H9 (cell line): Measurements from ENCODE around the gene OSGIN1. TPM values are rescaled to one million over a fixed set of nuclear protein-coding genes. Genes with fewer than 3 reads are reported as not detected.

Source experiments
- DNase-seq: peaks from one replicate; pipeline ENCODE4 v3.0.0-alpha.2; 2017
- H2AFZ ChIP-seq: one replicate; pipeline ENCODE4 v1.6.1; 2013; ENCODE audit warnings: mild to moderate bottlenecking, low read length, control low read depth, moderate library complexity
- H2AK5ac ChIP-seq: 2 replicates; pipeline ENCODE4 v1.6.1; 2013; ENCODE audit warnings: low read length, control low read depth, mixed read lengths; ENCODE audit not compliant: insufficient read length
- H2BK120ac ChIP-seq: one replicate; pipeline ENCODE4 v1.6.1; 2013; ENCODE audit warnings: low read depth, mild to moderate bottlenecking, low read length, control low read depth, inconsistent platforms; ENCODE audit not compliant: poor library complexity, severe bottlenecking
- H2BK12ac ChIP-seq: 2 replicates; pipeline ENCODE4 v1.6.1; 2013; ENCODE audit warnings: low read length, control low read depth, mixed read lengths, low read depth; ENCODE audit not compliant: insufficient read length
- H2BK15ac ChIP-seq: 2 replicates; pipeline ENCODE4 v1.6.1; 2013; ENCODE audit warnings: low read depth, low read length, control low read depth
- H2BK20ac ChIP-seq: one replicate; pipeline ENCODE4 v1.6.1; 2013; ENCODE audit warnings: low read depth, mild to moderate bottlenecking, low read length, control low read depth, inconsistent platforms; ENCODE audit not compliant: poor library complexity, severe bottlenecking
- H2BK5ac ChIP-seq: 2 replicates; pipeline ENCODE4 v1.6.1; 2013; ENCODE audit warnings: low read length, control low read depth, mixed read lengths; ENCODE audit not compliant: insufficient read length
- H3K14ac ChIP-seq: 2 replicates; pipeline ENCODE4 v1.6.1; 2013; ENCODE audit warnings: low read length, control low read depth; ENCODE audit not compliant: insufficient read depth
- H3K18ac ChIP-seq: 2 replicates; pipeline ENCODE4 v1.6.1; 2013; ENCODE audit warnings: low read depth, mild to moderate bottlenecking, mixed read lengths, low read length, control low read depth; ENCODE audit not compliant: insufficient read length
- H3K23ac ChIP-seq: 2 replicates; pipeline ENCODE4 v1.6.1; 2013; ENCODE audit warnings: low read length, control low read depth, mixed read lengths, low read depth; ENCODE audit not compliant: insufficient read length
- H3K23me2 ChIP-seq: 2 replicates; pipeline ENCODE4 v1.6.1; 2013; ENCODE audit warnings: low read depth, mild to moderate bottlenecking, mixed read lengths, low read length, control low read depth; ENCODE audit not compliant: insufficient read length, poor library complexity, severe bottlenecking
- H3K27ac ChIP-seq: 2 replicates; pipeline ENCODE4 v1.5.1; 2013; ENCODE audit warnings: low read length, control low read depth, mixed read lengths, low read depth; ENCODE audit not compliant: insufficient read length
- H3K27me3 ChIP-seq: 2 replicates; pipeline ENCODE4 v1.6.1; 2013; ENCODE audit warnings: low read length, control low read depth, inconsistent platforms; ENCODE audit not compliant: insufficient read depth
- H3K4ac ChIP-seq: 2 replicates; pipeline ENCODE4 v1.6.1; 2013; ENCODE audit warnings: low read depth, mild to moderate bottlenecking, control low read depth, inconsistent platforms, low read length, moderate library complexity
- H3K4me1 ChIP-seq: 2 replicates; pipeline ENCODE4 v1.6.1; 2013; ENCODE audit warnings: low read length, control low read depth, inconsistent platforms; ENCODE audit not compliant: insufficient read depth
- H3K4me2 ChIP-seq: 2 replicates; pipeline ENCODE4 v1.6.1; 2013; ENCODE audit warnings: low read length, control low read depth, mixed read lengths; ENCODE audit not compliant: insufficient read length, insufficient read depth
- H3K56ac ChIP-seq: 2 replicates; pipeline ENCODE4 v1.6.1; 2013; ENCODE audit warnings: low read depth, mild to moderate bottlenecking, mixed read lengths, low read length, control low read depth; ENCODE audit not compliant: insufficient read length
- H3K79me1 ChIP-seq: 2 replicates; pipeline ENCODE4 v1.6.1; 2013; ENCODE audit warnings: low read depth, mild to moderate bottlenecking, moderate library complexity, low read length, control low read depth, inconsistent platforms; ENCODE audit not compliant: insufficient read depth, poor library complexity, severe bottlenecking
- H3K79me2 ChIP-seq: 2 replicates; pipeline ENCODE4 v1.6.1; 2013; ENCODE audit warnings: low read length, control low read depth, inconsistent platforms; ENCODE audit not compliant: insufficient read depth
- H3K9ac ChIP-seq: 2 replicates; pipeline ENCODE4 v1.6.1; 2013; ENCODE audit warnings: low read length, control low read depth, mixed read lengths; ENCODE audit not compliant: insufficient read length; ENCODE audit errors: extremely low read depth
- H3K9me3 ChIP-seq: one replicate; pipeline ENCODE4 v1.6.1; 2013; ENCODE audit warnings: low read depth, low read length, inconsistent platforms; ENCODE audit not compliant: control insufficient read depth
- H3T11ph ChIP-seq: one replicate; pipeline ENCODE4 v1.6.1; 2013; ENCODE audit warnings: mild to moderate bottlenecking, low read length, control low read depth, inconsistent platforms
- H4K20me1 ChIP-seq: one replicate; pipeline ENCODE4 v1.6.1; 2013; ENCODE audit not compliant: control insufficient read depth, insufficient read length, insufficient read depth
- H4K5ac ChIP-seq: 2 replicates; pipeline ENCODE4 v1.6.1; 2013; ENCODE audit warnings: low read depth, mild to moderate bottlenecking, mixed read lengths, low read length, control low read depth; ENCODE audit not compliant: insufficient read length
- H4K8ac ChIP-seq: replicated peaks from 2 replicates; pipeline ENCODE4 v1.6.1; 2013; ENCODE audit warnings: low read length, control low read depth, mixed read lengths, low read depth; ENCODE audit not compliant: insufficient read length
- H4K91ac ChIP-seq: 2 replicates; pipeline ENCODE4 v1.6.1; 2013; ENCODE audit warnings: low read depth, mild to moderate bottlenecking, moderate library complexity, mixed read lengths, low read length, control low read depth; ENCODE audit not compliant: insufficient read length
- H3K27ac Mint-ChIP-seq, 3 experiments: 2 replicates in 2 of 3; 3 replicates in 1 of 3; pipeline ENCODE4 v1.8.0; 2020 to 2021; ENCODE audit warnings: mixed read lengths in 3 of 3, mild to moderate bottlenecking in 1 of 3, moderate library complexity in 1 of 3
- H3K27me3 Mint-ChIP-seq: 2 replicates; pipeline ENCODE4 v1.8.0; 2021; ENCODE audit warnings: low read depth, mild to moderate bottlenecking, moderate library complexity, mixed read lengths
- H3K36me3 Mint-ChIP-seq, 3 experiments: 2 replicates in 2 of 3; 3 replicates in 1 of 3; pipeline ENCODE4 v1.8.0; 2020 to 2021; ENCODE audit warnings: low read depth in 3 of 3, mixed read lengths in 3 of 3; ENCODE audit not compliant: insufficient read depth in 1 of 3
- H3K4me1 Mint-ChIP-seq, 2 experiments: 2 replicates each; pipeline ENCODE4 v1.8.0; 2020; ENCODE audit warnings: mixed read lengths in 2 of 2
- H3K4me3 Mint-ChIP-seq, 2 experiments: 2 replicates in 1 of 2; 3 replicates in 1 of 2; pipeline ENCODE4 v1.8.0; 2020 to 2021; ENCODE audit warnings: mild to moderate bottlenecking in 2 of 2, mixed read lengths in 2 of 2, moderate library complexity in 1 of 2
- H3K9me3 Mint-ChIP-seq, 2 experiments: 2 replicates in 1 of 2; 3 replicates in 1 of 2; pipeline ENCODE4 v1.8.0; 2020; ENCODE audit warnings: mild to moderate bottlenecking in 2 of 2, mixed read lengths in 2 of 2, moderate library complexity in 1 of 2
- CTCF ChIP-seq: fragments of 200-600 bp; sonication (generic); conservative IDR thresholded peaks from 3 replicates; pipeline ENCODE4 v1.8.0; 2021; ENCODE audit warnings: antibody characterized with exemption, mild to moderate bottlenecking
- WGBS: extraction: QIAGEN DNeasy Blood & Tissue Kit; methylation state at CpG from one replicate; pipeline ENCODE4 v1.1.7; 2013; ENCODE audit warnings: missing lambda C conversion rate, low lambda C conversion rate, mixed read lengths; ENCODE audit not compliant: insufficient read length; ENCODE audit errors: extremely low coverage; 5-methylcytosine and 5-hydroxymethylcytosine counted together
- total RNA-seq: library from RNA; stranded (reverse); gene quantifications from 2 replicates; pipeline ENCODE4 v1.2.1, GENCODE V29; 2021

Gene OSGIN1
- total RNA-seq, 1 experiment from 2014 or later = 0.63 TPM

DNA sequence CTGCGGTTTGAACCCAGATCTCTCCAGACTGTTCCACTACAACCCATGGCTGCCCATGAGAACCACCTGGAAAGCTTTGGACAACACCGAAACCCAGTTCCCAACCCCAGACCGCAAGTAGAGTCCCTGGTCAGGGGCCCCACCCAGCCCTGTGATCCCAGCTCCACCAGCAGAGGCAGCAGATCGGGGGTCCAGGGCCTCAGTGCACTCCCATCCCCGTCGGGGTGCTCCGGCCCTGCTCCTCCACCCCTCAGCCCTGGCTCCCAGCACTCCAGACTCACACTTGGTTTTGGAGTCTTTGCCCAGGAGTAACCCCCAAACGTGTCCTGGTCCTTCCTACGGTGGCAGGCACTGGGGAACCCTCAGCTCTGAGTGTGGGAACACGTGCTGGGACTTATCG lies 20.7 kb upstream of the OSGIN1 start:
- H3K27me3 ChIP-seq = no peaks in the 10 kb centered on the region
- no peak overlapping the region for H3K4ac ChIP-seq
- H2BK15ac ChIP-seq = no peak overlapping the region
- Mint-ChIP-seq H3K27ac (no peak overlapping the region), H3K27me3 (peaks cover 7% of the 10 kb centered on the region), H3K4me3 (no peak overlapping the region), H3K4me1 (peaks cover 2 to 7% of the 10 kb centered on the region in 2 experiments), H3K36me3 (peaks cover 0 to 5% (median 3%) of the 10 kb centered on the region in 3 experiments; a peak in 4 of 7 replicates), H3K9me3 (no peaks in the 10 kb centered on the region)
- no peaks in the 10 kb centered on the region for H3K23me2 ChIP-seq
- no peak overlapping the region for H4K91ac ChIP-seq
- no peak overlapping the region for H4K8ac ChIP-seq
- no peak overlapping the region for H2BK12ac ChIP-seq
- no peak overlapping the region for H3K4me2 ChIP-seq
- H2BK5ac ChIP-seq = no peak overlapping the region
- WGBS = no CpG with 5 or more reads among the region's 11 CpGs
- no peak overlapping the region for H3T11ph ChIP-seq
- no peaks in the 10 kb centered on the region for H3K4me1 ChIP-seq
- no peak overlapping the region for H2AK5ac ChIP-seq
- H3K79me1 ChIP-seq = no peaks in the 10 kb centered on the region
- no peak overlapping the region for H3K27ac ChIP-seq
- no peaks in the 10 kb centered on the region for H4K20me1 ChIP-seq
- H2BK20ac ChIP-seq = no peak overlapping the region
- no peak overlapping the region for H3K9ac ChIP-seq
- H3K9me3 ChIP-seq = no peaks in the 10 kb centered on the region
- H3K14ac ChIP-seq = no peak overlapping the region
- no peak overlapping the region for H3K23ac ChIP-seq
- H2BK120ac ChIP-seq = no peak overlapping the region
- H2AFZ ChIP-seq = no peak overlapping the region
- no peak overlapping the region for H3K18ac ChIP-seq
- H3K56ac ChIP-seq = no peak overlapping the region
- H4K5ac ChIP-seq = no peak overlapping the region
- no peak for DNase-seq
- no peaks in the 10 kb centered on the region for H3K79me2 ChIP-seq
- 0 out of 3 replicates have a peak, but pooled peaks have one; percentile 18 for TF ChIP-seq CTCF
